LNCAP (cell line): ENCODE data around the gene CDH3.

ENCODE experiments used
- CTCF ChIP-seq: fragments of 450-650 bp; IDR thresholded peaks from 2 replicates; pipeline ENCODE4 v1.5.1; 2017; ENCODE audit warnings: mild to moderate bottlenecking

Gene CDH3

DNA sequence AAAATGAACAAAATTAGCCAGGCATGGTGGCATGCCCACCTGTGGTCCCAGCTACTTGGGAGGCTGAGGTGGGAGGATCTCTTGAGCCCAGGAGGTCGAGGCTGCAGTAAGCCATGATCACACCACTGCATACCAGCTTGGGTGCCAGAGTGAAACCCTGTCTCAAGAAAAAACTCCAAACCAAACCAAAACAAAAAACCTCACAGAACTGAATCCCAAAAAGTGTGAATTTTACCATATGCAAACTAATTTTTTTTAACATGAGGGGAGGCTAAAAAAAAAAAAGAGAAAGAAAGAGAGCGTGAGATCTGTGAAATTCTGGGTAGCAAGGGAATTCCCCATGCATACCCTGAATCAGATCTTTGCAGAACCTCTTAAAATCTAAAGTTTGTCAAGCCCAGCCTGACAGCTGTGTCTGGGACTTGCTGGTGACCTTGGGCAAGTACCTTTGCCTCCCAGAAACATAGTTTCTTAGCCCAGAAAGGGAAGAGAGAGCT lies 74.9 kb downstream of the CDH3 start:
- TF ChIP-seq CTCF: no peak

GRCh38 chr16:68722119-68723024 lies 77.3 kb downstream of the CDH3 start:
- no peak for TF ChIP-seq CTCF

- no peak for TF ChIP-seq CTCF
Observed at GRCh38 chr16:68724797-68725196, 79.7 kb downstream of the CDH3 start.

GRCh38 chr16:68728523-68728922 lies 83.4 kb downstream of the CDH3 start:
- TF ChIP-seq CTCF: no peak

- TF ChIP-seq CTCF: no peak
Observed at GRCh38 chr16:68731637-68732036, 86.5 kb downstream of the CDH3 start.

- no peak for TF ChIP-seq CTCF
Observed at GRCh38 chr16:68732042-68732680, 87.1 kb downstream of the CDH3 start.

GRCh38 chr16:68732741-68733399 lies 87.8 kb downstream of the CDH3 start:
- TF ChIP-seq CTCF: no peak
